ENCODE data around the gene STK24. TPM values are rescaled to one million over a fixed set of nuclear protein-coding genes. Genes with fewer than 3 reads are reported as not detected.

The STK24 gene
- total RNA-seq, 2 donors from 2014 or later: 212 to 231 TPM

DNA sequence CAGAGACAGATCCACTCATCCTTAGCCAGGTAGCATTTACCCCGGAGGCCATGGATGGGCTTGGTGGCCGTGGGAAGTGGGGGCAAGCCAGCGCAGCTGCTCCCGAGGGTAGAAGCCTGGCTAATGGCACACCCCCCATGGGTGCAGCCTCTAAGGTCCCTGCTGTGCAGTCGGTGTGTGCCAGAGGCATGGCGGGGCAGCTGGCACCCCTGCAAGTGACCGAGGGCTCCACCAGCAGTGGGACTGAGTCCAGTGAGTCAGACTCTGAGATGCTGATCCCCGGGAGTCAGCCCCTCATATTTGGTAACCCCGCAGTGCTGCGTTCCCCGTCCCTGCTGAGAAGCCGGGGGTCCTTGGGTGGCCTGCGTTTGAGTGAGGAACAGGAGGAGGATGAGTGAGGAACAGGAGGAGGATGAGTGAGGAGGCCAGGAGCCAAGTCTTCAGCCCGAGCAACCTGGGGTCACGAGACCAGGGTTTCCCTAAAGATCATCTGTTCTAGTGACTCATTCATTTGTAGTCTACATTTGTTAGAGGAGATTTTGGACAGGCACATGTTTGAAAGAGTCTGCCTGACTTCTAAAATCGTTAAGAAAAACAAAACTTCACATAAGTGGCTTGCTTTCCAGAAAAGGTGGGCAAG lies 180.7 kb downstream of the STK24 start:
- H3K9me3 Mint-ChIP-seq: no peaks in the 10 kb centered on the region
- no peak overlapping the region for H3K27ac Mint-ChIP-seq
- H3K4me1 Mint-ChIP-seq: no peaks in the 10 kb centered on the region
- no peak overlapping the region for H3K4me3 Mint-ChIP-seq
- no peaks in the 10 kb centered on the region for H3K36me3 Mint-ChIP-seq (ENCODE audit: low read depth)
- peaks cover 9% of the 10 kb centered on the region for H3K27me3 Mint-ChIP-seq
- no peak for ATAC-seq (replicated peaks)

Other genes with a start within 250 kb of the STK24 start
- gene SLC15A1, start 175.6 kb upstream of the STK24 start, total RNA-seq: not detected

Data from activated T-helper 17 cell treated with anti-CD3 and anti-CD28 coated beads, Interleukin-2, amount 50 U/mL, for 72 hours (primary cell).